ENCODE data around the gene PRDM5.

GRCh38 chr4:120753854-120754253, 168.7 kb downstream of the PRDM5 start:
- TF ChIP-seq ZNF518B (CRISPR knock-in tag; IDR thresholded peaks at IDR 0.05) = no peak
- no peak for TF ChIP-seq ZNF224 (CRISPR knock-in tag; IDR thresholded peaks at IDR 0.05)
- no peak for TF ChIP-seq SOX6 (IDR thresholded peaks at IDR 0.05)
